KMS-11 (cell line): Measurements from ENCODE around the gene SEMA5A.

Experiments used
- H2AFZ ChIP-seq: fragments of 200-600 bp; sonication (generic); 2 replicates; pipeline ENCODE4 v1.6.1; 2016; ENCODE audit warnings: antibody characterized with exemption, mixed run types, low read depth
- H3K27ac ChIP-seq: fragments of 200-600 bp; sonication (generic); 2 replicates; pipeline ENCODE4 v1.6.1; 2016; ENCODE audit warnings: mild to moderate bottlenecking, mixed run types
- H3K27me3 ChIP-seq: fragments of 200-600 bp; sonication (generic); 2 replicates; pipeline ENCODE4 v1.6.1; 2017; ENCODE audit warnings: mild to moderate bottlenecking, low read depth, mixed run types, moderate library complexity; ENCODE audit not compliant: insufficient read depth
- H3K36me3 ChIP-seq: fragments of 200-600 bp; sonication (generic); 2 replicates; pipeline ENCODE4 v1.6.1; 2017; ENCODE audit warnings: mild to moderate bottlenecking, mixed run types; ENCODE audit not compliant: insufficient read depth
- H3K4me1 ChIP-seq: fragments of 200-600 bp; sonication (generic); 2 replicates; pipeline ENCODE4 v1.6.1; 2016; ENCODE audit warnings: mild to moderate bottlenecking, low read depth, mixed run types; ENCODE audit not compliant: poor library complexity, severe bottlenecking
- H3K4me2 ChIP-seq: fragments of 200-600 bp; sonication (generic); 2 replicates; pipeline ENCODE4 v1.7.0; 2016; ENCODE audit warnings: mild to moderate bottlenecking, mixed run types
- H3K4me3 ChIP-seq: fragments of 200-600 bp; sonication (generic); IDR thresholded peaks from 2 replicates; pipeline ENCODE4 v1.6.1; 2017; ENCODE audit warnings: low read depth, low read length, mixed read lengths; ENCODE audit not compliant: insufficient read depth
- H3K79me2 ChIP-seq: fragments of 200-600 bp; sonication (generic); 2 replicates; pipeline ENCODE4 v1.6.1; 2016; ENCODE audit warnings: low read depth, mixed run types; ENCODE audit not compliant: insufficient read depth
- H3K9ac ChIP-seq: fragments of 200-600 bp; sonication (generic); 2 replicates; pipeline ENCODE4 v1.6.1; 2016; ENCODE audit warnings: mild to moderate bottlenecking, mixed run types
- H4K20me1 ChIP-seq: fragments of 200-600 bp; sonication (generic); 2 replicates; pipeline ENCODE4 v1.6.1; 2016; ENCODE audit warnings: mild to moderate bottlenecking, mixed run types; ENCODE audit not compliant: insufficient read depth
- CTCF ChIP-seq: fragments of 200-600 bp; sonication (generic); conservative IDR thresholded peaks from 2 replicates; pipeline ENCODE4 v1.6.1; 2017; ENCODE audit warnings: low read depth, mild to moderate bottlenecking, antibody characterized with exemption, low read length, moderate library complexity, mixed read lengths

SEMA5A gene

GRCh38 chr5:9301200-9301599 is 244.7 kb downstream of the SEMA5A start:
- Histone ChIP-seq H3K27me3 (no peaks in the 10 kb centered on the region), H2AFZ (no peak overlapping the region), H3K79me2 (no peaks in the 10 kb centered on the region), H3K36me3 (no peaks in the 10 kb centered on the region), H3K4me3 (no peak overlapping the region), H3K4me1 (no peaks in the 10 kb centered on the region), H3K27ac (no peak overlapping the region), H4K20me1 (no peaks in the 10 kb centered on the region), H3K4me2 (no peak overlapping the region), H3K9ac (no peak overlapping the region)
- no peak for TF ChIP-seq CTCF

GRCh38 chr5:9297134-9297533 is 248.7 kb downstream of the SEMA5A start:
- Histone ChIP-seq H2AFZ (no peak overlapping the region), H3K27ac (no peak overlapping the region), H3K36me3 (no peaks in the 10 kb centered on the region), H3K9ac (no peak overlapping the region), H3K4me3 (no peak overlapping the region), H3K79me2 (no peaks in the 10 kb centered on the region), H3K4me1 (no peaks in the 10 kb centered on the region), H4K20me1 (no peaks in the 10 kb centered on the region), H3K27me3 (no peaks in the 10 kb centered on the region), H3K4me2 (no peak overlapping the region)
- TF ChIP-seq CTCF: no peak

GRCh38 chr5:9295466-9295801 is 250.4 kb downstream of the SEMA5A start:
- H3K36me3 ChIP-seq: no peaks in the 10 kb centered on the region
- no peak overlapping the region for H3K9ac ChIP-seq
- no peak overlapping the region for H3K27ac ChIP-seq
- no peaks in the 10 kb centered on the region for H3K27me3 ChIP-seq
- H3K79me2 ChIP-seq: no peaks in the 10 kb centered on the region
- no peaks in the 10 kb centered on the region for H4K20me1 ChIP-seq
- H3K4me2 ChIP-seq: no peak overlapping the region
- no peaks in the 10 kb centered on the region for H3K4me1 ChIP-seq
- no peak overlapping the region for H3K4me3 ChIP-seq
- no peak for TF ChIP-seq CTCF
- no peak overlapping the region for H2AFZ ChIP-seq

GRCh38 chr5:9294793-9295465 is 250.9 kb downstream of the SEMA5A start:
- H3K79me2 ChIP-seq: no peaks in the 10 kb centered on the region
- H3K4me3 ChIP-seq: no peak overlapping the region
- H4K20me1 ChIP-seq: no peaks in the 10 kb centered on the region
- H2AFZ ChIP-seq: no peak overlapping the region
- no peak overlapping the region for H3K9ac ChIP-seq
- no peak overlapping the region for H3K4me2 ChIP-seq
- no peaks in the 10 kb centered on the region for H3K4me1 ChIP-seq
- no peaks in the 10 kb centered on the region for H3K27me3 ChIP-seq
- TF ChIP-seq CTCF: no peak
- no peak overlapping the region for H3K27ac ChIP-seq
- H3K36me3 ChIP-seq: no peaks in the 10 kb centered on the region
